T1000 (cell line): ENCODE measurements around the gene POLR2F.
"Not testable (repeated sequence)": the region's sequence is repeated elsewhere in the genome, so short reads cannot be mapped to it uniquely, and the experiment has no call there.

Experiments used
- DNase-seq: peaks from one replicate; lab custom pipeline; 2025; ENCODE audit warnings: mixed read lengths; lab: John Stamatoyannopoulos, UW

POLR2F gene

GRCh38 chr22:37925330-37925729 is 28.2 kb upstream of the POLR2F start:
- DNase-seq = no peak

GRCh38 chr22:37925767-37926166 is 27.7 kb upstream of the POLR2F start:
- DNase-seq = no peak

- DNase-seq = no peak
Observed at GRCh38 chr22:37926358-37926757, 27.1 kb upstream of the POLR2F start.

- DNase-seq = no peak
Observed at GRCh38 chr22:37926771-37927636, 26.5 kb upstream of the POLR2F start.

GRCh38 chr22:37927637-37927936 is 25.9 kb upstream of the POLR2F start:
- DNase-seq = no peak

- no peak for DNase-seq
Observed at GRCh38 chr22:37929390-37929789, 24.1 kb upstream of the POLR2F start.

GRCh38 chr22:37930270-37930951 is 23.1 kb upstream of the POLR2F start:
- DNase-seq = no peak

- DNase-seq = no peak
Observed at GRCh38 chr22:37930952-37931440, 22.5 kb upstream of the POLR2F start.

- DNase-seq = no peak
Observed at GRCh38 chr22:37931893-37932389, 21.6 kb upstream of the POLR2F start.

- no peak for DNase-seq
Observed at GRCh38 chr22:37932401-37932800, 21.1 kb upstream of the POLR2F start.

- DNase-seq = no peak
Observed at GRCh38 chr22:37932821-37933578, 20.5 kb upstream of the POLR2F start.

GRCh38 chr22:37933711-37934376 is 19.7 kb upstream of the POLR2F start:
- peak; percentile 90 for DNase-seq

GRCh38 chr22:37940698-37941376 is 12.7 kb upstream of the POLR2F start:
- DNase-seq = peak; percentile 68

- no peak for DNase-seq
Observed at GRCh38 chr22:37942133-37942532, 11.4 kb upstream of the POLR2F start.

- no peak for DNase-seq
Observed at GRCh38 chr22:37943136-37943824, 10.2 kb upstream of the POLR2F start.

- no peak for DNase-seq
Observed at GRCh38 chr22:37943825-37944198, 9.7 kb upstream of the POLR2F start.

GRCh38 chr22:37944423-37944822 is 9.1 kb upstream of the POLR2F start:
- not testable (repeated sequence) for DNase-seq

- not testable (repeated sequence) for DNase-seq
Observed at GRCh38 chr22:37947142-37947795, 6.2 kb upstream of the POLR2F start.

GRCh38 chr22:37951305-37951704 is 2.2 kb upstream of the POLR2F start:
- no peak for DNase-seq

GRCh38 chr22:37952629-37953028 is 870 bp upstream of the POLR2F start:
- not testable (repeated sequence) for DNase-seq
